ENCODE data around the gene KCNK3.

GRCh38 chr2:26735097-26735496 lies 42.6 kb downstream of the KCNK3 start:
- TF ChIP-seq, protein P1, sequence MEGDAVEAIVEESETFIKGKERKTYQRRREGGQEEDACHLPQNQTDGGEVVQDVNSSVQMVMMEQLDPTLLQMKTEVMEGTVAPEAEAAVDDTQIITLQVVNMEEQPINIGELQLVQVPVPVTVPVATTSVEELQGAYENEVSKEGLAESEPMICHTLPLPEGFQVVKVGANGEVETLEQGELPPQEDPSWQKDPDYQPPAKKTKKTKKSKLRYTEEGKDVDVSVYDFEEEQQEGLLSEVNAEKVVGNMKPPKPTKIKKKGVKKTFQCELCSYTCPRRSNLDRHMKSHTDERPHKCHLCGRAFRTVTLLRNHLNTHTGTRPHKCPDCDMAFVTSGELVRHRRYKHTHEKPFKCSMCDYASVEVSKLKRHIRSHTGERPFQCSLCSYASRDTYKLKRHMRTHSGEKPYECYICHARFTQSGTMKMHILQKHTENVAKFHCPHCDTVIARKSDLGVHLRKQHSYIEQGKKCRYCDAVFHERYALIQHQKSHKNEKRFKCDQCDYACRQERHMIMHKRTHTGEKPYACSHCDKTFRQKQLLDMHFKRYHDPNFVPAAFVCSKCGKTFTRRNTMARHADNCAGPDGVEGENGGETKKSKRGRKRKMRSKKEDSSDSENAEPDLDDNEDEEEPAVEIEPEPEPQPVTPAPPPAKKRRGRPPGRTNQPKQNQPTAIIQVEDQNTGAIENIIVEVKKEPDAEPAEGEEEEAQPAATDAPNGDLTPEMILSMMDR (IDR thresholded peaks at IDR 0.05), result no peak
- TF ChIP-seq POLR2A (IDR thresholded peaks at IDR 0.05), result no peak

All from ovary (tissue), 3 donors.